MCF 10A (cell line): ENCODE results near the gene RORC. TPM values are rescaled to one million over a fixed set of nuclear protein-coding genes. Genes with fewer than 3 reads are reported as not detected.

Experiments used
- BruUV-seq: library from RNA; stranded (reverse); fragments of 400-500 nt; replicated peaks from 2 replicates; lab custom pipeline; 2021; lab: Mats Ljungman, UMichigan
- CTCF ChIA-PET: fragments of 300-600 bp; sonication (Branson Sonifier 250); formaldehyde crosslinking; extraction: SDS; loops from one replicate; lab custom pipeline; 2021; ENCODE audit warnings: antibody characterized with exemption, inconsistent platforms; lab: Yijun Ruan, JAX
- POLR2A ChIA-PET: fragments of 300-600, 350-650 bp; sonication (Branson Sonifier 250); formaldehyde crosslinking; extraction: SDS; loops from one replicate; lab custom pipeline; 2020; ENCODE audit warnings: antibody characterized with exemption, inconsistent platforms; lab: Yijun Ruan, JAX
- DNase-seq: peaks from one replicate; pipeline ENCODE4 v3.0.0-alpha.2; 2018; ENCODE audit not compliant: unreplicated experiment
- H3K27ac Mint-ChIP-seq: one replicate; pipeline ENCODE4 v1.8.0; 2022; ENCODE audit warnings: mild to moderate bottlenecking, low read depth, mixed read lengths; ENCODE audit not compliant: unreplicated experiment
- H3K27me3 Mint-ChIP-seq: one replicate; pipeline ENCODE4 v1.8.0; 2022; ENCODE audit warnings: mixed read lengths; ENCODE audit not compliant: insufficient read depth, unreplicated experiment
- H3K36me3 Mint-ChIP-seq: one replicate; pipeline ENCODE4 v1.8.0; 2022; ENCODE audit warnings: mild to moderate bottlenecking, moderate library complexity, mixed read lengths; ENCODE audit not compliant: insufficient read depth, unreplicated experiment
- H3K4me1 Mint-ChIP-seq: one replicate; pipeline ENCODE4 v1.8.0; 2022; ENCODE audit warnings: mixed read lengths; ENCODE audit not compliant: insufficient read depth, unreplicated experiment
- H3K4me3 Mint-ChIP-seq: one replicate; pipeline ENCODE4 v1.8.0; 2022; ENCODE audit warnings: mild to moderate bottlenecking, moderate library complexity, mixed read lengths; ENCODE audit not compliant: unreplicated experiment
- H3K9me3 Mint-ChIP-seq: one replicate; pipeline ENCODE4 v1.8.0; 2022; ENCODE audit warnings: mixed read lengths; ENCODE audit not compliant: unreplicated experiment
- CTCF ChIP-seq: fragments of 200-600 bp; IDR thresholded peaks from one replicate; pipeline ENCODE4 v1.8.0; 2022; ENCODE audit warnings: antibody characterized with exemption, mild to moderate bottlenecking; ENCODE audit not compliant: unreplicated experiment
- intact Hi-C: fragments of 100-400 bp; cut with micrococcal nuclease; formaldehyde crosslinking; loops from 2 replicates; pipeline ENCODE4 v1.14.1; 2022
- total RNA-seq: library from RNA; stranded (reverse); gene quantifications from 2 replicates; pipeline ENCODE4 v1.2.3, GENCODE V29; 2022

RORC gene
- total RNA-seq, 1 experiment from 2014 or later: 0.40 TPM

- BruUV-seq: no TSS peak
- Mint-ChIP-seq H3K27ac (no peak overlapping the region), H3K4me3 (no peak overlapping the region), H3K9me3 (no peaks in the 10 kb centered on the region), H3K27me3 (peaks cover 36% of the 10 kb centered on the region), H3K36me3 (no peaks in the 10 kb centered on the region), H3K4me1 (no peaks in the 10 kb centered on the region)
- ChIA-PET CTCF (interaction anchor here (0.6 kb wide), 1 partner anchor 38 kb away, joined by 5 read pairs; no protein-coding TSS in a partner anchor), POLR2A (interaction anchor here (1.8 kb wide), 1 partner anchor 10 kb away, joined by 4 read pairs; no protein-coding TSS in a partner anchor)
- no peak for TF ChIP-seq CTCF
- no peak for DNase-seq
- intact Hi-C loops: no loop called here
These were observed 21.5 kb downstream of the RORC start for GRCh38 chr1:151809985-151810556.

DNA sequence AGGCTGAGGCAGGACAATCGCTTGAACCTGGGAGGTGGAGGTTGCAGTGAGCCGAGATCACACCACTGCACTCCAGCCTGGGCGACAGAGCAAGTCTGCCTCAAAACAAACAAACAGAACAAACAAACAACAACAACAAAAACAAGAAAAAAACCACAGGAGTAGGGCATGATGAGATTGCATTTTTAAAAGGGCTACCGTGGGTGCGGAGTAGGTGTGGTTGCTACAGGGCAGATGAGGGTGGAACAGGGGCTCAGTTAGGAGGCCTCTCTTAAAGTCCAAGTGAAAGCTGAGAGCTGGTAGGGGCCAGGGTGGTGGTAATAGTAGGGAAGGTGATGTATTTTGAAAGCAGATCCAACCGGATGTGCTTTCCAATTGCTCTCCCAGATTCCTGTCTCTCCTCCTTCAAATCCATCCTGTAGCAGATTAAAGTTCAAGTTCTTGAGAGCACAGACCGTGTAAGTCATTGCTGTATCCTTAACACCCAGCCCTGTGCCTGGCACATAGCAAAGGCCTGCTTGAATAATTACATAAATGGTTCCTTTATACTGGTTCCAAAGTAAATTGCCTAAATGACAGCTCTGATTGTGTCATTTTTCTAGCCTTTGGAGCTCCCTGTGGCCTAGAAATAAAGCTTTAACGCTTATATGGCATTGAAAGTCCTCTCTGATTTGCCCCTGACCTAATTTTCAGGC is 22.2 kb downstream of the RORC start:
- Mint-ChIP-seq H3K4me1 (no peaks in the 10 kb centered on the region), H3K9me3 (no peaks in the 10 kb centered on the region), H3K27me3 (peaks cover 42% of the 10 kb centered on the region), H3K27ac (no peak overlapping the region), H3K36me3 (no peaks in the 10 kb centered on the region), H3K4me3 (no peak overlapping the region)
- BruUV-seq: no TSS peak
- DNase-seq: no peak
- ChIA-PET POLR2A (interaction anchor here (1.8 kb wide), 1 partner anchor 11 kb away, joined by 4 read pairs; no protein-coding TSS in a partner anchor), CTCF (interaction anchor here (1.3 kb wide), 1 partner anchor 23 kb away, joined by 7 read pairs; no protein-coding TSS in a partner anchor)
- no peak for TF ChIP-seq CTCF
- intact Hi-C loops: no loop called here

GRCh38 chr1:151807766-151808165 is 23.8 kb downstream of the RORC start:
- ChIA-PET POLR2A (no interaction called here), CTCF (interaction anchor here (1.3 to 2.1 kb wide), 2 partner anchors 25 to 29 kb away, joined by 5 to 7 read pairs; no protein-coding TSS in a partner anchor)
- TF ChIP-seq CTCF: no peak
- no TSS peak for BruUV-seq
- no peaks in the 10 kb centered on the region for H3K9me3 Mint-ChIP-seq
- H3K27ac Mint-ChIP-seq: no peak overlapping the region
- H3K36me3 Mint-ChIP-seq: no peaks in the 10 kb centered on the region
- H3K4me3 Mint-ChIP-seq: no peak overlapping the region
- no peaks in the 10 kb centered on the region for H3K4me1 Mint-ChIP-seq
- no peak for DNase-seq
- peaks cover 59% of the 10 kb centered on the region for H3K27me3 Mint-ChIP-seq
- intact Hi-C loops: no loop called here

DNA sequence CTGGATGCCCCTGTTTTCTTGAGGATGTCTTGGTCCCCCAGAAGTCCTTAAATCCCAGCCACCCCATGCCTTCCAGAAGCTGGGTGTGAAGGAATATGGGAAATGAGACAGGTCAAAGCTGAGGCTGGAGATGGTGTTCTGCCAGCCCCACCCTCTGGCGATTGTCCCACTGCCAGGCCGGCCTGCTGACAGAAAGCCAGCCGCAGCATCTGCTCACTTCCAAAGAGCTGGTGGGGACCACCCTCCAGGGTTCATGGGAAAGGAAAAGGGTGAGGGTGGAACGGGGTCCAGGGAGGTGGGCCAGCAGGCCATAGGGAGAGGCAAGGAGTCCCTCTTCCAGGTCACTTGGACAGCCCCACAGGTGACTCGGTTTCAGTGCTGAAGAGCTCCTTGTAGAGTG is 24.5 kb downstream of the RORC start:
- H3K9me3 Mint-ChIP-seq: no peaks in the 10 kb centered on the region
- ChIA-PET CTCF (interaction anchor here (2.1 kb wide), 1 partner anchor 29 kb away, joined by 5 read pairs; no protein-coding TSS in a partner anchor), POLR2A (no interaction called here)
- H3K27ac Mint-ChIP-seq: no peak overlapping the region
- TF ChIP-seq CTCF: no peak
- no peak overlapping the region for H3K4me3 Mint-ChIP-seq
- no peak for DNase-seq
- no peaks in the 10 kb centered on the region for H3K36me3 Mint-ChIP-seq
- BruUV-seq: no TSS peak
- intact Hi-C loops: no loop called here
- H3K4me1 Mint-ChIP-seq: no peaks in the 10 kb centered on the region
- H3K27me3 Mint-ChIP-seq: peaks cover 60% of the 10 kb centered on the region
